SK-N-SH (cell line): Measurements from ENCODE around the gene RFX1. TPM values are rescaled to one million over a fixed set of nuclear protein-coding genes. Genes with fewer than 3 reads are reported as not detected.

ENCODE experiments used
- CTCF ChIA-PET: fragments of 300-600, 350-600 bp; formaldehyde crosslinking; extraction: SDS; loops from one replicate; lab custom pipeline; 2021; lab: Yijun Ruan, JAX
- POLR2A ChIA-PET: fragments of 350-600 bp; sonication (Branson Sonifier 250); formaldehyde crosslinking; extraction: SDS; loops from one replicate; lab custom pipeline; 2020; ENCODE audit warnings: antibody characterized with exemption, inconsistent platforms; lab: Yijun Ruan, JAX
- DNase-seq: peaks from one replicate; pipeline ENCODE4 v3.0.0; 2012
- H2AFZ ChIP-seq: fragments of 200-600 bp; sonication (generic); 2 replicates; pipeline ENCODE4 v1.8.1; 2016; ENCODE audit warnings: antibody characterized with exemption, mild to moderate bottlenecking, low read depth
- H3F3A ChIP-seq: fragments of 200-600 bp; sonication (generic); replicated peaks from 2 replicates; pipeline ENCODE3; 2016; ENCODE audit warnings: antibody characterized with exemption, mild to moderate bottlenecking; ENCODE audit not compliant: insufficient read depth
- H3K27ac ChIP-seq, 2 experiments: fragments of 200-500 bp in 1 of 2; fragments of 200-600 bp in 1 of 2; sonication (Bioruptor generic) in 1 of 2; sonication (generic), shearing (Covaris generic) in 1 of 2; 2 replicates each; pipeline versions ENCODE4 v1.5.1 to v1.6.1; 2014 to 2016; ENCODE audit warnings: low read depth in 2 of 2, inconsistent platforms in 1 of 2, low read length in 1 of 2, mild to moderate bottlenecking in 1 of 2, mixed read lengths in 1 of 2
- H3K27me3 ChIP-seq: fragments of 200-600 bp; sonication (generic), shearing (Covaris generic); 2 replicates; pipeline ENCODE4 v1.6.1; 2016; ENCODE audit warnings: mixed run types; ENCODE audit not compliant: insufficient read depth
- H3K36me3 ChIP-seq, 2 experiments: fragments of 200-500 bp in 1 of 2; fragments of 200-600 bp in 1 of 2; sonication (Bioruptor generic) in 1 of 2; sonication (generic) in 1 of 2; replicated peaks in 1 of 2; 2 replicates each; pipeline versions ENCODE3 to v1.5.1; 2014 to 2016; ENCODE audit warnings: low read length in 1 of 2, mild to moderate bottlenecking in 1 of 2; ENCODE audit not compliant: insufficient read depth in 2 of 2, control insufficient read depth in 1 of 2
- H3K4me1 ChIP-seq, 2 experiments: fragments of 200-500 bp in 1 of 2; fragments of 200-600 bp in 1 of 2; sonication (Bioruptor generic) in 1 of 2; sonication (generic), shearing (Covaris generic) in 1 of 2; 2 replicates each; pipeline versions ENCODE4 v1.5.1 to v1.6.1; 2014 to 2016; ENCODE audit warnings: low read depth in 1 of 2, low read length in 1 of 2, mixed run types in 1 of 2; ENCODE audit not compliant: insufficient read depth in 2 of 2, control insufficient read depth in 1 of 2
- H3K4me2 ChIP-seq: fragments of 200-600 bp; sonication (generic), shearing (Covaris generic); 2 replicates; pipeline ENCODE4 v1.6.1; 2017; ENCODE audit warnings: mixed run types
- H3K4me3 ChIP-seq, 2 experiments: fragments of 200-500 bp in 1 of 2; fragments of 200-600 bp in 1 of 2; sonication (Bioruptor generic) in 1 of 2; sonication (generic), shearing (Covaris generic) in 1 of 2; 2 replicates each; pipeline versions ENCODE4 v1.5.1 to v1.8.1; 2014 to 2016; ENCODE audit warnings: low read depth in 2 of 2, inconsistent platforms in 1 of 2, low read length in 1 of 2, mild to moderate bottlenecking in 1 of 2, mixed read lengths in 1 of 2, moderate library complexity in 1 of 2
- H3K79me2 ChIP-seq: fragments of 200-600 bp; sonication (generic); 2 replicates; pipeline ENCODE4 v1.8.1; 2017; ENCODE audit warnings: mild to moderate bottlenecking; ENCODE audit not compliant: insufficient read depth
- H3K9ac ChIP-seq: fragments of 200-600 bp; sonication (generic); 2 replicates; pipeline ENCODE4 v1.6.1; 2017; ENCODE audit warnings: mixed run types
- H3K9me2 ChIP-seq: fragments of 200-600 bp; sonication (generic); 2 replicates; pipeline ENCODE4 v1.6.1; 2017; ENCODE audit warnings: mixed run types
- H3K9me3 ChIP-seq: fragments of 200-600 bp; sonication (generic); 2 replicates; pipeline ENCODE4 v1.6.1; 2017; ENCODE audit warnings: mixed run types, mild to moderate bottlenecking, moderate library complexity
- H4K20me1 ChIP-seq: fragments of 200-600 bp; sonication (generic); 2 replicates; pipeline ENCODE4 v1.6.1; 2017; ENCODE audit warnings: mild to moderate bottlenecking, mixed run types; ENCODE audit not compliant: insufficient read depth
- CHD2 ChIP-seq: fragments of 150-350 bp; IDR thresholded peaks from 2 replicates; pipeline ENCODE4 v1.6.1; 2018; ENCODE audit warnings: low read length; ENCODE audit not compliant: partially characterized antibody
- EP300 ChIP-seq, 2 experiments: IDR thresholded peaks; 2 replicates each; pipeline versions ENCODE4 v1.4.0 to v1.6.1; 2012; ENCODE audit warnings: borderline replicate concordance in 1 of 2, low read depth in 1 of 2, low read length in 1 of 2
- EZH2phosphoT487 ChIP-seq: fragments of 200-600 bp; sonication (generic); IDR thresholded peaks from 2 replicates; pipeline ENCODE4 v1.6.1; 2017; ENCODE audit warnings: low read depth, mixed run types, mild to moderate bottlenecking, antibody characterized with exemption, moderate library complexity, borderline replicate concordance
- FOXM1 ChIP-seq: IDR thresholded peaks from 2 replicates; pipeline ENCODE4 v1.4.0; 2012; ENCODE audit warnings: low read depth, mild to moderate bottlenecking
- GATA2 ChIP-seq: sonication (generic); formaldehyde crosslinking; IDR thresholded peaks from 2 replicates; pipeline ENCODE4 v1.5.0; 2020; ENCODE audit warnings: mild to moderate bottlenecking, missing genetic modification reagents
- IRF3 ChIP-seq: fragments of 150-350 bp; IDR thresholded peaks from 2 replicates; pipeline ENCODE4 v1.6.1; 2016; ENCODE audit warnings: mild to moderate bottlenecking, low read depth, low read length
- JUND ChIP-seq: IDR thresholded peaks from 2 replicates; pipeline ENCODE4 v1.4.0; 2012
- MAX ChIP-seq: IDR thresholded peaks from 2 replicates; pipeline ENCODE4 v1.4.0; 2012; ENCODE audit warnings: low read depth
- MEF2A ChIP-seq: IDR thresholded peaks from 2 replicates; pipeline ENCODE4 v1.4.0; 2012; ENCODE audit warnings: low read depth, borderline replicate concordance
- POLR2AphosphoS5 ChIP-seq: IDR thresholded peaks from 2 replicates; pipeline ENCODE4 v1.6.1; 2012; ENCODE audit warnings: low read depth, low read length
- RAD21 ChIP-seq: IDR thresholded peaks from 2 replicates; pipeline ENCODE4 v1.6.1; 2012; ENCODE audit warnings: mild to moderate bottlenecking, low read length
- RCOR1 ChIP-seq: fragments of 150-350 bp; IDR thresholded peaks from 2 replicates; pipeline ENCODE4 v1.6.1; 2017; ENCODE audit warnings: antibody characterized with exemption, low read length
- REST ChIP-seq: IDR thresholded peaks from 2 replicates; pipeline ENCODE4 v1.6.1; 2012; ENCODE audit warnings: mild to moderate bottlenecking, low read depth, low read length, moderate library complexity
- SIN3A ChIP-seq: IDR thresholded peaks from 2 replicates; pipeline ENCODE4 v1.6.1; 2012; ENCODE audit warnings: low read depth, mild to moderate bottlenecking, low read length, moderate library complexity, borderline replicate concordance
- TEAD4 ChIP-seq: IDR thresholded peaks from 2 replicates; pipeline ENCODE4 v1.4.0; 2012; ENCODE audit warnings: mild to moderate bottlenecking, borderline replicate concordance; ENCODE audit not compliant: insufficient read depth
- USF2 ChIP-seq: fragments of 150-350 bp; IDR thresholded peaks from 2 replicates; pipeline ENCODE4 v1.6.1; 2017; ENCODE audit warnings: antibody characterized with exemption, low read length, low read depth, borderline replicate concordance
- YY1 ChIP-seq: IDR thresholded peaks from 2 replicates; pipeline ENCODE4 v1.4.0; 2012; ENCODE audit warnings: low read depth, mild to moderate bottlenecking
- ZBTB33 ChIP-seq: IDR thresholded peaks from 2 replicates; pipeline ENCODE4 v1.4.0; 2012; ENCODE audit warnings: low read depth, borderline replicate concordance
- WGBS: methylation state at CpG from one replicate; pipeline ENCODE4 v1.1.6; 2017; ENCODE audit warnings: low lambda C conversion rate; 5-methylcytosine and 5-hydroxymethylcytosine counted together
- polyA plus RNA-seq, 3 experiments: library from polyadenylated mRNA; depleted of rRNA; stranded (reverse); fragments of >200 nt; gene quantifications; 2 replicates each; pipeline ENCODE4 v1.2.3, GENCODE V29; 2012

The RFX1 gene
- polyA plus RNA-seq, 1 of the 3 experiments (the other 2 are of a cell fraction): 1.5 TPM

GRCh38 chr19:13951799-13952153 is 54.3 kb downstream of the RFX1 start:
- Histone ChIP-seq H3F3A (no peaks in the 10 kb centered on the region), H3K27ac (peak overlapping the region in 1 of 2 experiments; percentile 71; a peak in 2 of 4 replicates), H3K9ac (peak overlapping the region; percentile 47; the same call in 1 of the 2 replicates), H3K9me2 (no peaks in the 10 kb centered on the region), H3K27me3 (no peaks in the 10 kb centered on the region), H3K79me2 (peaks cover 33% of the 10 kb centered on the region), H3K9me3 (no peaks in the 10 kb centered on the region), H4K20me1 (peaks cover 8% of the 10 kb centered on the region; the same call in 1 of the 2 replicates), H3K4me3 (peak overlapping the region; percentile 53 to 69), H3K36me3 (peaks cover 9 to 17% of the 10 kb centered on the region in 2 experiments), H3K4me1 (peaks cover 0 to 11% of the 10 kb centered on the region in 2 experiments; a peak in 1 of 4 replicates), H3K4me2 (peak overlapping the region; percentile 68), H2AFZ (peak overlapping the region; percentile 81)
- ChIA-PET CTCF (interaction anchor here (1.1 to 5.1 kb wide), 5 partner anchors 22 to 1194 kb away, joined by 3 to 19 read pairs (median 6); partner anchors contain the start of genes IL27RA and MISP3), POLR2A (interaction anchor here (1.0 to 3.5 kb wide), 4 partner anchors 14 to 105 kb away, joined by 3 to 24 read pairs (median 5); partner anchors contain the start of gene PODNL1)
- DNase-seq: no peak
- TF ChIP-seq CHD2 (no peak), RAD21 (peak; percentile 18; the same call in 1 of the 2 replicates), POLR2AphosphoS5 (peak; percentile 17; the same call in 1 of the 2 replicates), YY1 (no peak), GATA2 (CRISPR knock-in tag) (peak; percentile 53), JUND (no peak), MAX (0 out of 2 replicates have a peak, but pooled peaks have one; percentile 16)
- WGBS: 11% methylated on average over 18 of the region's 20 CpGs

GRCh38 chr19:13951043-13951442 is 55.1 kb downstream of the RFX1 start:
- no peaks in the 10 kb centered on the region for H3F3A ChIP-seq
- no peak overlapping the region for H3K9ac ChIP-seq
- H3K4me3 ChIP-seq: no peak overlapping the region
- no peak overlapping the region for H3K4me2 ChIP-seq
- H4K20me1 ChIP-seq: peaks cover 8% of the 10 kb centered on the region; the same call in 1 of the 2 replicates
- no peaks in the 10 kb centered on the region for H3K27me3 ChIP-seq
- peaks cover 0 to 11% of the 10 kb centered on the region in 2 experiments; a peak in 1 of 4 replicates for H3K4me1 ChIP-seq
- DNase-seq: no peak
- no peaks in the 10 kb centered on the region for H3K9me2 ChIP-seq
- H3K36me3 ChIP-seq: peaks cover 9 to 12% of the 10 kb centered on the region in 2 experiments
- H3K27ac ChIP-seq: no peak overlapping the region
- H3K79me2 ChIP-seq: peaks cover 31% of the 10 kb centered on the region
- 87% methylated on average over 2 of the region's 2 CpGs for WGBS
- ChIA-PET POLR2A (interaction anchor here (1.8 to 3.5 kb wide), 2 partner anchors 13 to 106 kb away, joined by 5 to 24 read pairs; partner anchors contain the start of gene PODNL1), CTCF (interaction anchor here (1.1 to 1.4 kb wide), 2 partner anchors 23 to 121 kb away, joined by 3 to 6 read pairs; partner anchors contain the start of gene MISP3)
- TF ChIP-seq EZH2phosphoT487: no peak
- no peak for TF ChIP-seq CHD2
- TF ChIP-seq SIN3A: no peak
- TF ChIP-seq IRF3: no peak
- no peak for TF ChIP-seq ZBTB33
- TF ChIP-seq RCOR1: no peak
- no peak for TF ChIP-seq MEF2A
- no peak for TF ChIP-seq USF2
- TF ChIP-seq POLR2AphosphoS5: no peak
- no peak for TF ChIP-seq FOXM1
- no peak for TF ChIP-seq EP300 (IDR thresholded peaks at IDR 0.05; ENCODE audit: borderline replicate concordance in 1 of 2, low read depth in 1 of 2, low read length in 1 of 2)
- TF ChIP-seq REST: no peak
- TF ChIP-seq TEAD4: no peak
- no peak overlapping the region; the same call in 1 of the 2 replicates for H2AFZ ChIP-seq
- no peaks in the 10 kb centered on the region for H3K9me3 ChIP-seq
